ENCODE results near the gene ATP6V0A1.
A peak's percentile ranks its signal among the peaks of the same experiment; 100 is the strongest.

ATP6V0A1 gene

DNA sequence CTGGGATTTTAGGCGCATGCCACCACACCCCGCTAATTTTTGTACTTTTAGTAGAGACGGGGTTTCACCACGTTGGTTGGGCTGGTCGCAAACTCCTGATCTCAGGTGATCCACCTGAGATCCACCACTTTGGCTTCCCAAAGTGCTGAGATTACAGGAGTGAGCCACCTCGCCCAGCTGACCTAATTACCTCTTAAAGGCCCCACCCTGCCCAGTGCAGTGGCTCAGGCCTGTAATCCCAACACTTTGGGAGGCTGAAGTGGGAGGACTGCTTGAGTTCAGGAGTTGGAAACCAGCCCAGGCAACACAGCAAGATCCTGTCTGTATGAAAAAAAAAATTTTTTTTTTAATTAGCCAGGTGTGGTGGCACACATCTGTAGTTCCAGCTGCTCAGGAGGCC lies 100.4 kb downstream of the ATP6V0A1 start:
- H3K36me3 ChIP-seq (ENCODE audit: insufficient read depth) = no peaks in the 10 kb centered on the region; the same call in 1 of the 2 replicates
- no peak overlapping the region for H3K9ac ChIP-seq
- H4K20me1 ChIP-seq (ENCODE audit: insufficient read depth) = no peaks in the 10 kb centered on the region
- H3K4me2 ChIP-seq = no peak overlapping the region
- peaks cover 21% of the 10 kb centered on the region for H3K79me2 ChIP-seq (ENCODE audit: insufficient read depth, low read depth)
- no peaks in the 10 kb centered on the region; the same call in 1 of the 2 replicates for H3K27me3 ChIP-seq (ENCODE audit: insufficient read depth, low read depth)
- H3K4me3 ChIP-seq (IDR thresholded peaks at IDR 0.05; ENCODE audit: insufficient read depth, low read depth, low read length) = no peak overlapping the region
- H2AFZ ChIP-seq (ENCODE audit: low read depth) = no peak overlapping the region
- peaks cover 39% of the 10 kb centered on the region for H3K4me1 ChIP-seq (ENCODE audit: low read depth, poor library complexity, severe bottlenecking)
- no peak overlapping the region for H3K27ac ChIP-seq
- TF ChIP-seq, protein P1, sequence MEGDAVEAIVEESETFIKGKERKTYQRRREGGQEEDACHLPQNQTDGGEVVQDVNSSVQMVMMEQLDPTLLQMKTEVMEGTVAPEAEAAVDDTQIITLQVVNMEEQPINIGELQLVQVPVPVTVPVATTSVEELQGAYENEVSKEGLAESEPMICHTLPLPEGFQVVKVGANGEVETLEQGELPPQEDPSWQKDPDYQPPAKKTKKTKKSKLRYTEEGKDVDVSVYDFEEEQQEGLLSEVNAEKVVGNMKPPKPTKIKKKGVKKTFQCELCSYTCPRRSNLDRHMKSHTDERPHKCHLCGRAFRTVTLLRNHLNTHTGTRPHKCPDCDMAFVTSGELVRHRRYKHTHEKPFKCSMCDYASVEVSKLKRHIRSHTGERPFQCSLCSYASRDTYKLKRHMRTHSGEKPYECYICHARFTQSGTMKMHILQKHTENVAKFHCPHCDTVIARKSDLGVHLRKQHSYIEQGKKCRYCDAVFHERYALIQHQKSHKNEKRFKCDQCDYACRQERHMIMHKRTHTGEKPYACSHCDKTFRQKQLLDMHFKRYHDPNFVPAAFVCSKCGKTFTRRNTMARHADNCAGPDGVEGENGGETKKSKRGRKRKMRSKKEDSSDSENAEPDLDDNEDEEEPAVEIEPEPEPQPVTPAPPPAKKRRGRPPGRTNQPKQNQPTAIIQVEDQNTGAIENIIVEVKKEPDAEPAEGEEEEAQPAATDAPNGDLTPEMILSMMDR (conservative IDR thresholded peaks at IDR 0.05; ENCODE audit: low read depth, low read length) = no peak

DNA sequence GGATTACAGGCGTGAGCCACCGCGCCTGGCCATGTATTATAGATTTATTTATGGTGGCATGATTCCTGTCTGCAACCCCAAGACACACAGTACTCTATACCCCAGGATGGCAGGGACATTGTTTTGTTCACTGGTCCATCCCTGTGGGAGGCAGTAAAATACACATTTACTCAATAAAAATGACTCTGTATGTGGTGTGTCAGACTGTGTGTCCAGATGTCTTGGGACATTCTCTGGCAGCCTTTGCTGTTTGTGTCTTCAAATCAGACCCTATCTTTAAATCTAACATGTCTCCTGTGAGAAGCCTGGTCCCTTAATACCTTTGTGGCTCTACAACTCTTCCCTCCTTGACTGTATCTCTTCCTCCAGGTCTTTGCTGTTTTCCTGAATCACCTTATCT lies 101.6 kb downstream of the ATP6V0A1 start:
- Histone ChIP-seq H3K9ac (no peak overlapping the region), H3K4me2 (no peak overlapping the region; the same call in 1 of the 2 replicates), H4K20me1 (ENCODE audit: insufficient read depth) (no peaks in the 10 kb centered on the region)

DNA sequence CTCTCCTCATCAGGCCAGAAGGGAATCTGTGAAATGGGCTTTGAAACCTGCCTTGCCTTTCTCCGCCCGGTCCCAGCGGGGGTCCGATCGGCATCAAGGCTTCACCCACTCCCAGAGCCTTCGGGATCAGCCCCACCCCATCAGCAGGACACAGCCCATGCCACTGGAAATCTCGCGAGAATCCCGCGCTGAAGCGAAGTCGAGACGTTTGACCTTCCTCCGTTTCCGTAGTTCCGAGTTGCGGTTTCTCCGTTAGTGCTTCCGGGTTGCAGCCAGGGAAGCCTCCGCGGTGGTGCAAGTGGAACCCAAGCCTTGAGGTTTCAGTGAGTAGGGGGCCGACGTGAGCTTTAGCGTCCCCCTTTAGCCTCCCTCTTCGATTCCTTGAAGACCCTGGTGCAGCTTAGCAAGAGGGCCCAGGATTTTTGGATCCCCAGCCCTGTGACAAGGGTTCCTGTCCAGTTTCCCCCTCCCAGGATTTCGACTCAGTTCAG lies 103.3 kb downstream of the ATP6V0A1 start, which contains the start of gene COASY:
TSS of gene COASY (plus strand) at position 252 of the 491 bp plus-strand sequence. CDS start 475 bp downstream, outside the sequence.
- peaks cover 34% of the 10 kb centered on the region for H3K4me1 ChIP-seq (ENCODE audit: low read depth, poor library complexity, severe bottlenecking)
- peak within 1 kb of the TSS; percentile 47 for H3K27ac ChIP-seq

More for the DNA sequence above, 101.6 kb downstream of the ATP6V0A1 start:
- TF ChIP-seq, protein P1 (conservative IDR thresholded peaks at IDR 0.05; ENCODE audit: low read depth, low read length) = no peak
- Histone ChIP-seq H3K4me3 (IDR thresholded peaks at IDR 0.05; ENCODE audit: insufficient read depth, low read depth, low read length) (no peak overlapping the region), H3K79me2 (ENCODE audit: insufficient read depth, low read depth) (peaks cover 21% of the 10 kb centered on the region), H3K27me3 (ENCODE audit: insufficient read depth, low read depth) (no peaks in the 10 kb centered on the region; the same call in 1 of the 2 replicates), H3K36me3 (ENCODE audit: insufficient read depth) (no peaks in the 10 kb centered on the region; the same call in 1 of the 2 replicates), H3K4me1 (ENCODE audit: low read depth, poor library complexity, severe bottlenecking) (peaks cover 34% of the 10 kb centered on the region), H3K27ac (no peak overlapping the region), H2AFZ (ENCODE audit: low read depth) (no peak overlapping the region)

DNA sequence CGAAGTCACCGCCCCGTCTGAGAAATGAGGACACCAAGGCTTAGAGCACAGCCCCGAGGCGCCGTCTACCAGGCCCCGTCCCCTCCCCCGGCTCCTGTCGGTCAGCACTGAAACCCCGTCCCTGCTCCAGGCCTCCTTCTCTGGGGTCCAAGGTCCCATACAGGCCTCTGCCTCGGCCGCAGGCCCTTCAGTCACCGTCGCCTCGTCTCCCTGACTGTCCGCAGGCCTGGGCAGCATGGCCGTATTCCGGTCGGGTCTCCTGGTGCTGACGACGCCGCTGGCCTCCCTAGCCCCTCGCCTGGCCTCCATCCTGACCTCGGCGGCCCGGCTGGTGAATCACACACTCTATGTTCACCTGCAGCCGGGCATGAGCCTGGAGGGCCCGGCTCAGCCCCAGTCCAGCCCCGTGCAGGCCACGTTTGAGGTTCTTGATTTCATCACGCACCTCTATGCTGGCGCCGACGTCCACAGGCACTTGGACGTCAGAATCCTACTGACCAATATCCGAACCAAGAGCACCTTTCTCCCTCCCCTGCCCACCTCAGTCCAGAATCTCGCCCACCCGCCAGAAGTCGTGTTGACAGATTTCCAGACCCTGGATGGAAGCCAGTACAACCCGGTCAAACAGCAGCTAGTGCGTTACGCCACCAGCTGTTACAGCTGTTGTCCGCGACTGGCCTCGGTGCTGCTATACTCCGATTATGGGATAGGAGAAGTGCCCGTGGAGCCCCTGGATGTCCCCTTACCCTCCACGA lies 103.9 kb downstream of the ATP6V0A1 start:
- Histone ChIP-seq H2AFZ (ENCODE audit: low read depth) (peak overlapping the region; percentile 81; the same call in 1 of the 2 replicates), H3K79me2 (ENCODE audit: insufficient read depth, low read depth) (peaks cover 25% of the 10 kb centered on the region), H3K27me3 (ENCODE audit: insufficient read depth, low read depth) (no peaks in the 10 kb centered on the region), H3K4me1 (ENCODE audit: low read depth, poor library complexity, severe bottlenecking) (peaks cover 34% of the 10 kb centered on the region), H3K36me3 (ENCODE audit: insufficient read depth) (no peaks in the 10 kb centered on the region; the same call in 1 of the 2 replicates), H3K4me2 (peak overlapping the region; percentile 66), H4K20me1 (ENCODE audit: insufficient read depth) (no peaks in the 10 kb centered on the region), H3K9ac (peak overlapping the region; percentile 65), H3K4me3 (IDR thresholded peaks at IDR 0.05; ENCODE audit: insufficient read depth, low read depth, low read length) (peak overlapping the region; percentile 31), H3K27ac (peak overlapping the region; percentile 47)
- TF ChIP-seq, protein P1 (conservative IDR thresholded peaks at IDR 0.05; ENCODE audit: low read depth, low read length) = no peak

More for the DNA sequence above, 103.3 kb downstream of the ATP6V0A1 start, which contains the start of gene COASY:
- Histone ChIP-seq H3K36me3 (ENCODE audit: insufficient read depth) (no peaks in the 10 kb centered on the region; the same call in 1 of the 2 replicates), H2AFZ (ENCODE audit: low read depth) (peak within 1 kb of the TSS; percentile 81), H3K27me3 (ENCODE audit: insufficient read depth, low read depth) (no peaks in the 10 kb centered on the region), H3K4me2 (peak within 1 kb of the TSS; percentile 66), H3K4me3 (IDR thresholded peaks at IDR 0.05; ENCODE audit: insufficient read depth, low read depth, low read length) (peak within 1 kb of the TSS; percentile 31), H3K79me2 (ENCODE audit: insufficient read depth, low read depth) (peaks cover 21% of the 10 kb centered on the region), H4K20me1 (ENCODE audit: insufficient read depth) (no peaks in the 10 kb centered on the region), H3K9ac (peak within 1 kb of the TSS; percentile 65)
- TF ChIP-seq, protein P1 (conservative IDR thresholded peaks at IDR 0.05; ENCODE audit: low read depth, low read length) = no peak
